ENCODE results near the gene MYO18B. TPM values are rescaled to one million over a fixed set of nuclear protein-coding genes. Genes with fewer than 3 reads are reported as not detected.
"Not testable (repeated sequence)": the region's sequence is repeated elsewhere in the genome, so short reads cannot be mapped to it uniquely, and the experiment has no call there.

MYO18B gene
- total RNA-seq, 2 experiments from 2014 or later, result 3.4 to 3.7 TPM

- ATAC-seq (ENCODE audit: low read depth) (no peak), DNase-seq (no peak)
- Mint-ChIP-seq H3K4me1 (peaks cover 13% of the 10 kb centered on the region), H3K9me3 (peaks cover 3% of the 10 kb centered on the region), H3K36me3 (no peaks in the 10 kb centered on the region), H3K4me3 (no peak overlapping the region), H3K27me3 (peaks cover 3% of the 10 kb centered on the region), H3K27ac (no peak overlapping the region)
- POLR2A ChIA-PET, result no interaction called here
Observed at GRCh38 chr22:25964961-25965730, 223.2 kb downstream of the MYO18B start.

GRCh38 chr22:25966448-25966913, 224.5 kb downstream of the MYO18B start:
- peaks cover 3% of the 10 kb centered on the region for H3K27me3 Mint-ChIP-seq
- DNase-seq, result no peak
- POLR2A ChIA-PET, result no interaction called here
- H3K27ac Mint-ChIP-seq, result no peak overlapping the region
- ATAC-seq (ENCODE audit: low read depth), result no peak
- H3K9me3 Mint-ChIP-seq, result peaks cover 3% of the 10 kb centered on the region
- no peaks in the 10 kb centered on the region for H3K36me3 Mint-ChIP-seq
- H3K4me1 Mint-ChIP-seq, result peaks cover 13% of the 10 kb centered on the region
- H3K4me3 Mint-ChIP-seq, result peak overlapping the region; percentile 23

- POLR2A ChIA-PET, result interaction anchor here (0.6 kb wide), 1 partner anchor 25 kb away, joined by 4 read pairs; no protein-coding TSS in a partner anchor
- Mint-ChIP-seq H3K4me1 (peaks cover 13% of the 10 kb centered on the region), H3K27me3 (peaks cover 3% of the 10 kb centered on the region), H3K36me3 (no peaks in the 10 kb centered on the region), H3K27ac (no peak overlapping the region), H3K9me3 (peaks cover 1% of the 10 kb centered on the region), H3K4me3 (no peak overlapping the region)
- DNase-seq (no peak), ATAC-seq (ENCODE audit: low read depth) (no peak)
Observed at GRCh38 chr22:25969286-25969685, 227.3 kb downstream of the MYO18B start.

- Mint-ChIP-seq H3K4me3 (no peak overlapping the region), H3K27ac (no peak overlapping the region), H3K36me3 (no peaks in the 10 kb centered on the region), H3K27me3 (peaks cover 3% of the 10 kb centered on the region), H3K4me1 (peaks cover 13% of the 10 kb centered on the region), H3K9me3 (peaks cover 1% of the 10 kb centered on the region)
- POLR2A ChIA-PET, result no interaction called here
- DNase-seq (no peak), ATAC-seq (ENCODE audit: low read depth) (no peak)
Observed at GRCh38 chr22:25969901-25970300, 227.9 kb downstream of the MYO18B start.

- peaks cover 1% of the 10 kb centered on the region for H3K9me3 Mint-ChIP-seq
- no peaks in the 10 kb centered on the region for H3K36me3 Mint-ChIP-seq
- H3K4me1 Mint-ChIP-seq, result peaks cover 13% of the 10 kb centered on the region
- H3K4me3 Mint-ChIP-seq, result no peak overlapping the region
- no peak for ATAC-seq (ENCODE audit: low read depth)
- POLR2A ChIA-PET, result no interaction called here
- no peaks in the 10 kb centered on the region for H3K27me3 Mint-ChIP-seq
- DNase-seq, result no peak
- no peak overlapping the region for H3K27ac Mint-ChIP-seq
Observed at GRCh38 chr22:25970374-25970911, 228.5 kb downstream of the MYO18B start.

- Mint-ChIP-seq H3K27ac (no peak overlapping the region), H3K36me3 (no peaks in the 10 kb centered on the region), H3K9me3 (peaks cover 1% of the 10 kb centered on the region), H3K4me3 (no peak overlapping the region), H3K4me1 (peaks cover 10% of the 10 kb centered on the region), H3K27me3 (no peaks in the 10 kb centered on the region)
- DNase-seq (no peak), ATAC-seq (ENCODE audit: low read depth) (no peak)
- POLR2A ChIA-PET, result no interaction called here
Observed at GRCh38 chr22:25970999-25971811, 229.2 kb downstream of the MYO18B start.

GRCh38 chr22:25972397-25972796, 230.4 kb downstream of the MYO18B start:
- no peaks in the 10 kb centered on the region for H3K36me3 Mint-ChIP-seq
- H3K4me3 Mint-ChIP-seq, result no peak overlapping the region
- H3K27me3 Mint-ChIP-seq, result no peaks in the 10 kb centered on the region
- POLR2A ChIA-PET, result no interaction called here
- no peak overlapping the region for H3K27ac Mint-ChIP-seq
- H3K4me1 Mint-ChIP-seq, result peaks cover 1% of the 10 kb centered on the region
- no peak for DNase-seq
- peaks cover 1% of the 10 kb centered on the region for H3K9me3 Mint-ChIP-seq
- no peak for ATAC-seq (ENCODE audit: low read depth)

- Mint-ChIP-seq H3K9me3 (peaks cover 1% of the 10 kb centered on the region), H3K27me3 (peaks cover 3% of the 10 kb centered on the region), H3K36me3 (no peaks in the 10 kb centered on the region), H3K4me3 (no peak overlapping the region), H3K27ac (no peak overlapping the region), H3K4me1 (no peaks in the 10 kb centered on the region)
- ATAC-seq (ENCODE audit: low read depth) (no peak), DNase-seq (no peak)
- POLR2A ChIA-PET, result no interaction called here
Observed at GRCh38 chr22:25976356-25976755, 234.4 kb downstream of the MYO18B start.

GRCh38 chr22:25979968-25980367, 238.0 kb downstream of the MYO18B start:
- POLR2A ChIA-PET, result no interaction called here

GRCh38 chr22:25984911-25985310, 242.9 kb downstream of the MYO18B start:
- H3K4me3 Mint-ChIP-seq; H3K4me1 Mint-ChIP-seq; ATAC-seq (ENCODE audit: low read depth); POLR2A ChIA-PET; H3K36me3 Mint-ChIP-seq; H3K27ac Mint-ChIP-seq; DNase-seq; H3K27me3 Mint-ChIP-seq; H3K9me3 Mint-ChIP-seq: not testable (repeated sequence)

More at GRCh38 chr22:25979968-25980367, 238.0 kb downstream of the MYO18B start:
- DNase-seq, result no peak
- ATAC-seq (ENCODE audit: low read depth), result no peak
- H3K36me3 Mint-ChIP-seq, result no peaks in the 10 kb centered on the region
- H3K4me1 Mint-ChIP-seq, result no peaks in the 10 kb centered on the region
- no peak overlapping the region for H3K4me3 Mint-ChIP-seq
- no peak overlapping the region for H3K27ac Mint-ChIP-seq
- peaks cover 4% of the 10 kb centered on the region for H3K27me3 Mint-ChIP-seq
- H3K9me3 Mint-ChIP-seq, result no peaks in the 10 kb centered on the region

- Mint-ChIP-seq H3K4me1 (peaks cover 4% of the 10 kb centered on the region), H3K4me3 (peak overlapping the region; percentile 36), H3K27me3 (peaks cover 5% of the 10 kb centered on the region), H3K9me3 (no peaks in the 10 kb centered on the region), H3K27ac (peak overlapping the region; percentile 43), H3K36me3 (no peaks in the 10 kb centered on the region)
- DNase-seq (no peak), ATAC-seq (ENCODE audit: low read depth) (peak; percentile 52)
- POLR2A ChIA-PET, result no interaction called here
Observed at GRCh38 chr22:25987948-25988347, 246.0 kb downstream of the MYO18B start.

- no peak overlapping the region for H3K27ac Mint-ChIP-seq
- POLR2A ChIA-PET, result no interaction called here
- H3K36me3 Mint-ChIP-seq, result no peaks in the 10 kb centered on the region
- no peak overlapping the region for H3K4me3 Mint-ChIP-seq
- DNase-seq, result no peak
- no peak for ATAC-seq (ENCODE audit: low read depth)
- H3K4me1 Mint-ChIP-seq, result peaks cover 4% of the 10 kb centered on the region
- H3K27me3 Mint-ChIP-seq, result peaks cover 5% of the 10 kb centered on the region
- no peaks in the 10 kb centered on the region for H3K9me3 Mint-ChIP-seq
Observed at GRCh38 chr22:25990940-25991339, 249.0 kb downstream of the MYO18B start.

- Mint-ChIP-seq H3K4me3 (no peak overlapping the region), H3K27me3 (peaks cover 3% of the 10 kb centered on the region), H3K9me3 (no peaks in the 10 kb centered on the region), H3K27ac (no peak overlapping the region), H3K36me3 (no peaks in the 10 kb centered on the region), H3K4me1 (peaks cover 4% of the 10 kb centered on the region)
- POLR2A ChIA-PET, result no interaction called here
- DNase-seq (no peak), ATAC-seq (ENCODE audit: low read depth) (no peak)
Observed at GRCh38 chr22:25992331-25992730, 250.3 kb downstream of the MYO18B start.

Data from activated naive CD8-positive, alpha-beta T cell treated with anti-CD3 and anti-CD28 coated beads, Interleukin-2, amount 10 ng/mL, durations not matched to agents 7 days and 5 days (primary cell).